ENCODE measurements around the gene NRIP3.

Gene NRIP3

GRCh38 chr11:8932564-8933180, 71.1 kb downstream of the NRIP3 start, which contains the start of gene C11orf16:
C11orf16 (minus strand) TSS chr11:8932947; CDS start chr11:8932308, 639 bp downstream.
- DNase-seq (ENCODE audit: low read depth in 2 of 2): no peak

Measured in stimulated activated CD4-positive, alpha-beta T cell treated with anti-CD3 and anti-CD28 coated beads, Interleukin-1b, Interleukin-23, amount 100 ng/mL, for 1 hour (primary cell).